Activated T-helper 9 cell treated with anti-CD3 and anti-CD28 coated beads, Interleukin-2, amount 50 U/mL, for 16 hours (primary cell): Measurements from ENCODE around the gene VSTM2B.

Experiments used
- DNase-seq: peaks from one replicate; pipeline ENCODE4 v3.0.0-alpha.2; 2020; ENCODE audit warnings: low read depth

The VSTM2B gene

DNA sequence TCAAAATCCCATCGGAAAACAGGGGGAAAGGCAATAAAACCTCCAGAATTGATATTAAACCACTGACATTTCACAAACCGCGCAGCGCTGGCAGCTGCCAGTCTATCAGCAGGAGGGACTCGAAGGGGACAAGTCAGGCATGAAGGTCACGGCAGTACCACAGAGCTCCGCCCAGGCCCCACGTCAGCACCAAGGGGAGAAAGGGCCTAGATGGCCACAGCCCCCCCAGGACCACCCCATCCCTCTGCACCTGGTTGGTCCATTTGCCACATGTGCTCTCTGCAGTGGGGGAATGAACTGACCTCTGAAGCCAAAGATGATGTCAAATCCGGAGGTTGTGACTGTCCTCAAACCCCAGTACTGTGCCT, 9.5 kb upstream of the VSTM2B start:
- DNase-seq: no peak

DNA sequence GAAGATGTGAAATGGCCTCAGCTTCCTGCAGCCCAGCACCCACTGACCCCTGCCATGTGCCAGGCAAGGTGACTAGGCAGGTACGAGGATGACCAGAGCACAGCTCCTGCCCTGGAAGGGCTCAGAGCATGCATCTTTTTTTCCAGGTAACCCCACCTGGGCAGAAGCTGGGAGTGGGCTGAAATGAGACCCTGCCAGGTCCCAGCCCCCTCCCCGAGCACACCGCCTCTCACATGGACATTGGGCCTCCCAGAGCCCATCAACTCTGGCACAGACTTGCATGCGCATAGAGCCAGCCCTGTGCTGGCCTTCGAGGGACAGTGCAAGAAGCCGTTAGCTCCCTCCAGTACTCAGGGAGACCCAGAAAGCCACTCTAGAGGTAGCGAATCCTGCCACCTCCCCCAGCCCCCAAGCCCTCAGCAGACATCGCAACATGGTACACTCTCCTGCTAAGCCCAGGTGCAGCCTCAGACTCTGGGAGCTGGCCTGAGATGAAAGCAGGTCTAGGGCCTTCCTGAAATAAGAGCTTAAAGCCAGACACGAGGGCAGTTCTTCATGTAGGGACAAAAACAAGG, 8.9 kb upstream of the VSTM2B start:
- DNase-seq: no peak

GRCh38 chr19:29517412-29517811, 8.4 kb upstream of the VSTM2B start:
- DNase-seq: no peak

GRCh38 chr19:29517946-29518345, 7.8 kb upstream of the VSTM2B start:
- DNase-seq: no peak

DNA sequence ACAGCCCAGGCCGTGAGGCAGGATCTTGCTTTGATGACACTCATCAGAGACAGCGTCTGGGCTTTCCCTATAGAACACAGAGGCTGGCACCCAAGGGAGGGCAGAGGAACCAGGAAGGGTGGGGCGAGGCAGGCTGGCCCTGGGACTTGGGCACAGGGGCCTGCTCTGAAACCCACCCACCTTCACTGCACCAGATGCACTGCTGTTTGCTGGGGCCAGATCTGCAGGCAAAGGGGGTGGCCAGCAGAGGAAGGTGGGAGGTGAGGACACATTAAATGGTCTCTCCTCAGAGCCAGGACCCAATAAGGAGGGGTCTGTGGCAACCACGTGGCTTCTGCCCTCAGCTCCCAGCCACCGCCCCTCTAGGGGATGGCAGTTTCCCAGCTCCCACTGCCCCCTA, 6.6 kb upstream of the VSTM2B start:
- DNase-seq: no peak

DNA sequence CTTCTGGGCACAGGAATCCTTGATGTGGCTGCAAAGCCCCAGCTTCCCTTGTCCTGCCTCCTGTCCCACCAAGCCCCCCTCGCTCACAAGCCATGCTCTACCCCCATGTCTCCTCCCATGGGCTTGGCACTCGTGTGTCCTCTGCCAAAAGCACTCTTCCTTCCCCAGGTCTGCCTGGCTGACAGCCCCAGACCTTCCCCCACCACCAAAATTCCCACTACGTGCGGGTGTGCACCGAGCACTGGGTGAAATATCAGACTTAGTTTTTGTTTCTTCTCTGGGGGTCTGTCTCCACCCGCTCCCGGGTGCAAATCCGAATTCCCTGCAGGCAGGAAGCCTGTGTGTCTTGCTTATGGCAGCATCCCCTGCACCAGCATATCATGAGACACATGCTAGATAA, 5.9 kb upstream of the VSTM2B start:
- DNase-seq: no peak

DNA sequence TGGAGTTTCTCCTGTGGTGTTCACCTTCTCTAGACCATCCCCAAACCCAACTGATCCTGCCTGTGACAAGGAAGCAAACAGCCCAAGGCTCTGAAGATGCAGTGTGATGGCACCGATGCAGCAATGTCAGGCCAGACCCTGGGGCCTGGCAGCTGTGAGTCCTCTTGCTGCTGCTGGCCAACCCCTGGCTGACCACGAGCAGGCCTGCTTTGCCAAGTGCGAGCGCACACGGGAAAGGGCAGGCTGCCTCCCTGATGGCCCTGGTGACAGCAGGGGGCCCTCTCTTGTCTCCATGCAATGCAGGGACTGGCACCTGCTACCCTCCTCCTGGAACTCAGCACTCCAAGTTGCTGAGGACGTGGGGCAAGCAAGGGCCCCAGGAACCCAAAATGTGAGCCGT, 5.4 kb upstream of the VSTM2B start:
- DNase-seq: no peak

- no peak for DNase-seq
Observed at GRCh38 chr19:29521291-29522075, 4.3 kb upstream of the VSTM2B start.

DNA sequence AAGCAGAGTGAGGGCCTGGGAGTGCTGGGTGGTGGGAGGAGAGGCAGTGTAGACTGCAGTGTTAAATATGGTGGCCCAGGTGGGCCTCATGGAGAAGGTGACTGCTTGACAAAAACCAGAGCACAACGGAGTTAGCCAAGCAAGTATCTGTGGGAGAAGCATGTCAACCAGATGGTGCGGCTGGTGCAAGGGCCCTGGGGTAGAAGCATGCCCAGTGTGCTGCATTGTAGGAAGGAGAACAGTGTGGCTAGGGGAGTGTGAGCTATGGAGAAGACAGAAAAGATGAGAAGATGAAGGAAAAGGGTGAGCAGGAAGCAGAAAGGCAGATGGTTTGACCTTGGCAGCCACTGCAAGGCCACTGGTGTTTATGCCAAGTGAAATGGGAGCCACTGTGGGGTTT, 2.2 kb upstream of the VSTM2B start:
- no peak for DNase-seq

GRCh38 chr19:29524201-29524911, 1.4 kb upstream of the VSTM2B start:
- DNase-seq: no peak

- no peak for DNase-seq
Observed at GRCh38 chr19:29524912-29525831, 622 bp upstream of the VSTM2B start.

GRCh38 chr19:29526730-29527499, 1.1 kb downstream of the VSTM2B start:
- no peak for DNase-seq

DNA sequence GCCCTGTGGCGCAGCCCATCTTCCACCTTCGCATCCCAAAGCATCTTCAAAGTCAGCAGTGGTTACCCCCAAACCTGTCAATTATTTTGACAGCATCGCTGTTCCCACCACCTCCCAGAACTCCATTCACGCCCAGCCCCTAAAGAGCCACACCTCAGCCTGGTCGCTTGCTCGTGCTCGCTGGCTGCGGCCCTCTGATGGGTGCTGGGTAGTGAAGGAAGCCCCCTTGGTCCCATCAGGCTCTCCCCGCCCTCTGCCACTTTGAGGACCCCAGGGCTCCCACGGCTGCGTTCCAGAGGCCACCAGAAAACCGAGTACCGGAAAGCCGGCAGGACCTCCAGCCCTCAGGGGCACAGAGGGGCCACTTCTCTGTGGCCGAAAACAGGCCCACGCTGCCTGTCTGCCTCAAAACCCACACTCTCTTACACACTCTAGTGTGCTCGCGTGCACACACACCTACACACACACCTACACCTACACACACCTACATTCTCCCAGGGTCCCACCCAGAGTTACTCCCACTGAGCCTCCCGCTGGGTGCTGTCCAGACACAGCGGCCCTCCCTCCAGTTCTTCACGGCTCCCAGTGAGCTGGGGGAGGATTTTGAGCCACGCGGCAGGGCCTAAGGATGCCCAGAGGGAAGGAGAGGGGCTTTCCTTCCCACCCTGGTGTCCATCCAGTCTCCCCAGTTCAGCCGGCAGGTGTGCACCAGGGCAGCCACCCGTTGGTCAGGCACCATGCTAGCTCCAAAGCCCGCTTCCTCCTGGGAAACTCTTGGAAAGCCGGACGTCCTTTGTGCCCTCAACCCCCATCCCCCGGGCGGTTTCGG, 1.9 kb downstream of the VSTM2B start:
- DNase-seq: no peak

- DNase-seq: peak; percentile 39
Observed at GRCh38 chr19:29528350-29528945, 2.7 kb downstream of the VSTM2B start.

GRCh38 chr19:29528946-29529645, 3.3 kb downstream of the VSTM2B start:
- no peak for DNase-seq

GRCh38 chr19:29529646-29530539, 4.1 kb downstream of the VSTM2B start:
- no peak for DNase-seq

GRCh38 chr19:29530540-29531457, 5.0 kb downstream of the VSTM2B start:
- DNase-seq: no peak
